Natural killer cell treated with Interleukin-12 subunit alpha and Interleukin-12 subunit beta and Interleukin-15 and Interleukin-18, amount 100 ng/mL, for 72 hours (primary cell): Measurements from ENCODE around the gene DLG1. TPM values are rescaled to one million over a fixed set of nuclear protein-coding genes. Genes with fewer than 3 reads are reported as not detected.

Experiments used
- ATAC-seq, 2 donors: fragments of 150-1000 bp; cut with Tn5 transposase in 1 of 2; sonication (Bioruptor Pico), chemical (Tn5 transposase) in 1 of 2; 2 replicates each; pipeline ENCODE4 v1.10.0; 2021
- DNase-seq: peaks from one replicate; pipeline ENCODE4 v3.0.0; 2022; ENCODE audit warnings: low spot score
- H3K27ac Mint-ChIP-seq, 2 donors: 1 replicate in 1 of 2; 2 replicates in 1 of 2; pipeline ENCODE4 v1.8.0; 2022; ENCODE audit warnings: mixed read lengths in 2 of 2, mild to moderate bottlenecking in 1 of 2, moderate library complexity in 1 of 2
- H3K27me3 Mint-ChIP-seq, 2 donors: 1 replicate in 1 of 2; 2 replicates in 1 of 2; pipeline ENCODE4 v1.8.0; 2022; ENCODE audit warnings: mixed read lengths in 2 of 2
- H3K36me3 Mint-ChIP-seq: one replicate; pipeline ENCODE4 v1.8.0; 2022; ENCODE audit warnings: mixed read lengths
- H3K4me1 Mint-ChIP-seq, 2 donors: 1 replicate in 1 of 2; 2 replicates in 1 of 2; pipeline ENCODE4 v1.8.0; 2022; ENCODE audit warnings: low read depth in 2 of 2, mixed read lengths in 2 of 2, mild to moderate bottlenecking in 1 of 2
- H3K4me3 Mint-ChIP-seq: one replicate; pipeline ENCODE4 v1.8.0; 2022; ENCODE audit warnings: mixed read lengths
- H3K9me3 Mint-ChIP-seq: 2 replicates; pipeline ENCODE4 v1.8.0; 2022; ENCODE audit warnings: mixed read lengths
- total RNA-seq, 2 donors: library from RNA; stranded (reverse); gene quantifications; one replicate each; pipeline ENCODE4 v1.2.3, GENCODE V29; 2022

DLG1 gene
- total RNA-seq, 2 donors from 2014 or later = 76.5 to 121 TPM

DNA sequence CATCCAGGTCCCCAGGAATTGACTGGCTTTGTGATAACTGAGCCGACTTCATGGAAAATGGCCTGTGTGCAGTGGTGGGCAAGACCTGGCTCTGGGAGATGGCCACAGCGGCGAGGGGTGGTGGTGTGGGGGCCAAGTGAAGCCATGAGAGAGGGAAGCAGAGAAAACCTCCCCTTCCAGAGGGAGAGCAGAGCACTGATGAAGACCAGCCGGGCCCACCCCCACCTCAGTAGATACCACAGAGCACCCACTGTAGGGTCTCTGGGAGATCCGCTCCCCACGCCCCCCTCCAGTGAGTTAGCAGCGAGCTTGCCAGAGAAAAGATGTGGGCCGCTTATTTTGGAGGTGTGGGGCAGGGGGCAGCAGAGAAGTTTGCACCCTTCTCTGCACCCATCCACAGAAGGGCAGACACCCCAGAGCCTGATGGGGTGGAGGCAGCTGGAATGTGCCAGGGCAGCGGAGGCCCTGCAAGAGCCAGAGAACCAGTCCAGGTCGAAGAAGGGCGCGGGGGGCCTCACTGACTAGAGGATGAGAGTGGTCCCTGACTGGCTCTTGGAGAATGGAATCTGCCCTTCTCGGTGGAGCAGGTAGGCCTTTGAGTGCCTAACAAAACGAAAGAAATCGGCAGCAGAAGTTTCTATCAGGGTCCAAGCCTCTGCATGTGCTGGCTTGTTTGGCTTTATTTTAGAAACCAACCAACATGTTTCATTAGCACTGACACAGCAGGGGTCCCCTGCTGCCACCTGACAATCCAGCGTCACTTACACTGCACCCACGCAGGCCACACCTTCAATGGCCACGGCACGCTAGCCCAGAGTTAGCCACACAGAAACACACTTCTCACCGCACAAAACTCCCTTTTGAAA is 297.1 kb downstream of the DLG1 start:
- H3K27me3 Mint-ChIP-seq = no peaks in the 10 kb centered on the region
- H3K4me1 Mint-ChIP-seq = peaks cover 5 to 7% of the 10 kb centered on the region in 2 donors
- no peaks in the 10 kb centered on the region for H3K36me3 Mint-ChIP-seq
- ATAC-seq (no peak), DNase-seq (peak; percentile 53)
- peak overlapping the region; percentile 41 to 42 for H3K27ac Mint-ChIP-seq
- H3K4me3 Mint-ChIP-seq = peak overlapping the region; percentile 57
- no peaks in the 10 kb centered on the region for H3K9me3 Mint-ChIP-seq

DNA sequence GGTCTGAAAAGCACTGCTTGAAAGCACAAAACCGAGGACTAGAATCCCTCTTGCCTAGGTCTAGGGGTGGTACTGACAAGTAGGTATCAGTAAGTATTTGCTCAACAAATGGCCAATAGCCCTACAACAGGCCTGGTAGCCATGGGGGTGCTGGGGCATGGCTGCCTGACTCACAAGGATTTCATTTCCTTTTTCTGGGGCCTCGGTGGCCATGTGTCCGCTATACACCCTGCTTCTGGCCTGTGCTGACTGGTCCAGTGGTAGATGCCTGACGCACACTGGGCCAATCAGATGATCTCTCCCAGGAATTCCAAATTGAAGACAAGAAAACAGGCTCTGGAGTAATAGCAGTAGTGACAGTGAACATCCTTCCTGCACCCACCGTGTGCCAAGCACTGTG is 298.2 kb downstream of the DLG1 start:
- peak; percentile 56 for DNase-seq
- Mint-ChIP-seq H3K27ac (no peak overlapping the region), H3K4me1 (peaks cover 5 to 7% of the 10 kb centered on the region in 2 donors)

DNA sequence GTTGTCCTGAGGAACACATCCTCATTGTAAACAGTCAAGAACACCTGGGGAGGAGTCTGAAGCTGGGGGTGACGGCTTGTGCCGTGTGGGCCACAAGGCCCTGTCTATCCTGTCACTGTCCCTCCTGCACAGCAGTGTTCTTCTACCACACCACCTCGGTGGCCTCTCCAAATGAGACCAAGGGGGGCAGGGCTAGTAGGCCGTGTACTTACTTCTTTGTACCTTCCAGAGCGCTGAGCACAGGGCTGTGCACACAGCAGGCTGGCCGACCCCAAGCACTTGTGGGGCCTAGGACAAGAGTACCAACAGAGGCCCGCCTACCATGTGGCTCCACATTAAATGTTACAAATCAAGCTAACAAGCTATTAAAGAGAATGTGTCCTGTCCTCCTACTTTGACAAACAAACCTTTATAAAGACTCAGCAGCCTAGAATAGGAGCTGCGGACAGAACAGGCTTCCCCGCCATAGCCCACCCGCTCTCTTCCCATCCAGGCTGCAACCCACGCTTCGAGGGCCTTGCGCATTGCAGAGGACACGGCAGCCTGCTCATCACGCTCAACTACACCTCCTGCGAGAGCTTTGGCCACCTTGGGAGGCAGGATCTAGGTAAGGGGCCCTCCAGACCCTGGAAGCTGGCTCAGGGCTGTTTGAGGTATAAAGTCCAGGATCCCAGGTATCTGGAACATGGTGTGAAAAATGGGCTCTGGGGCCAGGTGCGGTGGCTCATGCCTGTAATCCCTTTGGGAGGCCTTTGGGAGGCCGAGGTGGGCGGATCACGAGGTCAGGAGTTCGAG is 299.2 kb downstream of the DLG1 start:
- H3K27ac Mint-ChIP-seq = no peak overlapping the region
- peaks cover 5 to 7% of the 10 kb centered on the region in 2 donors for H3K4me1 Mint-ChIP-seq

More for the DNA sequence above, 298.2 kb downstream of the DLG1 start:
- no peak overlapping the region for H3K4me3 Mint-ChIP-seq
- no peaks in the 10 kb centered on the region for H3K9me3 Mint-ChIP-seq
- ATAC-seq = no peak
- no peaks in the 10 kb centered on the region for H3K36me3 Mint-ChIP-seq
- H3K27me3 Mint-ChIP-seq = no peaks in the 10 kb centered on the region

GRCh38 chr3:196997311-196997710 is 301.1 kb downstream of the DLG1 start:
- no peak for DNase-seq
- H3K36me3 Mint-ChIP-seq = no peaks in the 10 kb centered on the region
- H3K4me1 Mint-ChIP-seq = peaks cover 0 to 5% of the 10 kb centered on the region in 2 donors
- ATAC-seq = no peak
- H3K27me3 Mint-ChIP-seq = no peaks in the 10 kb centered on the region
- H3K9me3 Mint-ChIP-seq = no peaks in the 10 kb centered on the region
- no peak overlapping the region for H3K4me3 Mint-ChIP-seq
- no peak overlapping the region for H3K27ac Mint-ChIP-seq

More for the DNA sequence above, 299.2 kb downstream of the DLG1 start:
- Mint-ChIP-seq H3K36me3 (no peaks in the 10 kb centered on the region), H3K4me3 (no peak overlapping the region), H3K27me3 (no peaks in the 10 kb centered on the region), H3K9me3 (no peaks in the 10 kb centered on the region)
- DNase-seq = peak; percentile 45
- ATAC-seq = no peak

DNA sequence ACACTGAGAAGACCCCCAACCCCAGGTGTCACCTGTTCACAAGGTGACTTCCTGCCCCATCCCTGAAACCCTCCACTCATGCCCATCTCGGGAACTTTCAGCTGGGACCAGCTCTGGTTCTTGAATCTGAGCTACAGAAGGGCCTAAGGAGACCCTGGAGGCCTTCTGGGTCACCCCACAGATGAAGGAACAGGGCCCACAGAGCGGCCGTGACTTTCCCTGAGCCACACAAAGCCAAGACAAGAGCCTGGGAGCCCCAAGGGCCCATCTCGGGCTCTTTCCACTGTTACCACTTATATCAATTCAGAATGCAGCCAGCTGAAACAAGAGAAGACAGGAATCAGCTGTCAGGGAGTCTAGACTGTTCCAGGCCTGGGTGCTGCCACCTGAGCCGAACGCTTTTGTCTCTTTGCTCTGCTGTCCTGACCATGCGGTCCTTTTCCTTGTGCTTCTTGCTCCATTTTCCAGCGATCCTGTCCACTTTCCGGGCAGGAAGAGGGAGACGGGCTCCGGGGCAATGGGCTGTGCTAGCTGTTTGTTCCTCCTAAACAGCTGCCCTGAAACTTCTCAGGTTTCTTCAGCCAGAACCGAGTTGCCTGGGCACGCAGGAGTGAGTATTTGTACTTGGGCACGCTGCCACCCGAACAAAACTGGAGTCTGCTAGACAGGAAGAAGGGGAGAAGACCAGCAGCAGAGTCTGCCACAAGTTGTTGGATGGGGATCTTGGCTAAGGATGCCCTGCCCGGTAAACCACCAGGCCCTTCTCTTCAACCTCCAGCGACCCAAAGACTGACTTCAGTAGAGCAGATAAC is 301.8 kb downstream of the DLG1 start:
- H3K4me3 Mint-ChIP-seq = no peak overlapping the region
- no peaks in the 10 kb centered on the region for H3K9me3 Mint-ChIP-seq
- ATAC-seq (no peak), DNase-seq (no peak)
- H3K4me1 Mint-ChIP-seq = peaks cover 0 to 3% of the 10 kb centered on the region in 2 donors
- H3K27me3 Mint-ChIP-seq = no peaks in the 10 kb centered on the region
- no peak overlapping the region for H3K27ac Mint-ChIP-seq
- H3K36me3 Mint-ChIP-seq = no peaks in the 10 kb centered on the region

- H3K4me3 Mint-ChIP-seq = no peak overlapping the region
- no peaks in the 10 kb centered on the region for H3K36me3 Mint-ChIP-seq
- H3K4me1 Mint-ChIP-seq = no peaks in the 10 kb centered on the region
- ATAC-seq (no peak), DNase-seq (peak; percentile 1)
- H3K9me3 Mint-ChIP-seq = no peaks in the 10 kb centered on the region
- H3K27me3 Mint-ChIP-seq = no peaks in the 10 kb centered on the region
- H3K27ac Mint-ChIP-seq = no peak overlapping the region
These were observed 302.6 kb downstream of the DLG1 start for GRCh38 chr3:196995646-196996355.

- Mint-ChIP-seq H3K36me3 (no peaks in the 10 kb centered on the region), H3K27me3 (no peaks in the 10 kb centered on the region), H3K4me1 (no peaks in the 10 kb centered on the region), H3K27ac (no peak overlapping the region), H3K9me3 (no peaks in the 10 kb centered on the region), H3K4me3 (no peak overlapping the region)
- DNase-seq (peak; percentile 5), ATAC-seq (no peak)
These were observed 303.4 kb downstream of the DLG1 start for GRCh38 chr3:196995027-196995426.

DNA sequence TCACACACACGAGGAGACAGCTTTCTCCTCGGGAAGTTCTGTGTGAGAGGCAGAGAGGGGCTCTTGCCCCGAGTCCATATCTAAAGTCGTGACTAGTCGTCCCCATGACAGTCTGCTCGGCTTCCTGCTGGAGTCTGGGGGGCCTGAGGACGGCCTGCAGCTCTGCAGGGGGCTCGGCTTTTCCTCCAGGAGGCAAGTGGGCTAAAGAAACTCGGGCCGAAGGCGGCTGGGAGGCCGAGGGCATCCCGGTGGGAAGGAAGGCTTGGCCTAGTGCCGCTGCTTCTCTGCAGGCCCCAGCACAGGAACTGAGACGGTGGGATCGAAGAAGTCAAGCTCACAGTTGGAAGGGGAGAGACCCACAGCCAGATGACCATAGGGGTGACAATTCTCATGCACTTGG is 304.4 kb downstream of the DLG1 start:
- H3K4me3 Mint-ChIP-seq = no peak overlapping the region
- no peak overlapping the region for H3K27ac Mint-ChIP-seq
- no peaks in the 10 kb centered on the region for H3K36me3 Mint-ChIP-seq
- H3K9me3 Mint-ChIP-seq = no peaks in the 10 kb centered on the region
- DNase-seq (peak; percentile 45), ATAC-seq (no peak)
- H3K4me1 Mint-ChIP-seq = no peaks in the 10 kb centered on the region
- no peaks in the 10 kb centered on the region for H3K27me3 Mint-ChIP-seq
